Measurements from ENCODE around the gene GPBP1L1. TPM values are rescaled to one million over a fixed set of nuclear protein-coding genes. Genes with fewer than 3 reads are reported as not detected.

Gene GPBP1L1
- total and polyA plus RNA-seq, 9 of the 15 experiments (the other 6 are each of a cell fraction or from before 2014, with no cell fraction given): 86.0 to 216 (median 138) TPM

GRCh38 chr1:45687014-45687753 lies 851 bp upstream of the GPBP1L1 start (continued):
- no peak for TF ChIP-seq PBX2 (CRISPR knock-in tag; IDR thresholded peaks at IDR 0.05; ENCODE audit: low read depth)
- TF ChIP-seq PBX2 (tag; conservative IDR thresholded peaks at IDR 0.05; ENCODE audit: low read depth): peak; percentile 35
- peak; percentile 16; the same call in 1 of the 2 replicates for TF ChIP-seq NFE2 (IDR thresholded peaks at IDR 0.05; ENCODE audit: low read depth)
- TF ChIP-seq ZNF740 (CRISPR knock-in tag; IDR thresholded peaks at IDR 0.05): no peak
- TF ChIP-seq ZNF740 (tag; IDR thresholded peaks at IDR 0.05): 0 out of 4 replicates have a peak, but pooled peaks of 1 of the 2 experiments have one; percentile 0
- peak; percentile 84 to 90 for TF ChIP-seq MNT (conservative IDR thresholded peaks at IDR 0.05)
- peak; percentile 87 to 89; a peak in 2 of 4 replicates for TF ChIP-seq NRF1 (conservative IDR thresholded peaks at IDR 0.05 in 1 of 2, IDR thresholded peaks at IDR 0.05 in 1 of 2)
- peak; percentile 36 for TF ChIP-seq ZBTB43 (CRISPR knock-in tag; IDR thresholded peaks at IDR 0.05)
- TF ChIP-seq NR2C1 (IDR thresholded peaks at IDR 0.05): no peak; the same call in none of the 2 replicates
- TF ChIP-seq NR2C1 (tag; IDR thresholded peaks at IDR 0.05): peak; percentile 78
- no peak for TF ChIP-seq HSF4 (CRISPR knock-in tag; IDR thresholded peaks at IDR 0.05; ENCODE audit: borderline replicate concordance)
- TF ChIP-seq ZKSCAN8 (CRISPR knock-in tag; IDR thresholded peaks at IDR 0.05): 0 out of 2 replicates have a peak, but pooled peaks have one; percentile 46
- peak; percentile 61 for TF ChIP-seq RBM39 (optimal IDR thresholded peaks at IDR 0.05; ENCODE audit: low read depth, low read length)
- TF ChIP-seq ZNF12 (CRISPR knock-in tag; IDR thresholded peaks at IDR 0.05): 0 out of 2 replicates have a peak, but pooled peaks have one; percentile 11
- peak in 1 of 2 experiments; percentile 33; a peak in 2 of 4 replicates for TF ChIP-seq TBL1XR1 (IDR thresholded peaks at IDR 0.05; ENCODE audit: low read length in 2 of 2)
- TF ChIP-seq FIP1L1 (IDR thresholded peaks at IDR 0.05; ENCODE audit: low read depth, low read length, poor library complexity, severe bottlenecking): peak; percentile 28
- no peak for TF ChIP-seq TFAM (CRISPR knock-in tag; conservative IDR thresholded peaks at IDR 0.05)
- TF ChIP-seq KDM2B (CRISPR knock-in tag; IDR thresholded peaks at IDR 0.05): no peak
- TF ChIP-seq PKNOX1 (IDR thresholded peaks at IDR 0.05): peak; percentile 75
- no peak for TF ChIP-seq KAT7 (CRISPR knock-in tag; IDR thresholded peaks at IDR 0.05; ENCODE audit: borderline replicate concordance)

All from K562 (cell line).